HUDEP-2 (cell line): ENCODE measurements around the gene FRMD7.

Experiments
- DNase-seq, 76 experiments: peaks; one replicate each; lab custom pipeline; 2025; ENCODE audit not compliant: unreplicated experiment in 76 of 76; lab: John Stamatoyannopoulos, UW

The FRMD7 gene

DNA sequence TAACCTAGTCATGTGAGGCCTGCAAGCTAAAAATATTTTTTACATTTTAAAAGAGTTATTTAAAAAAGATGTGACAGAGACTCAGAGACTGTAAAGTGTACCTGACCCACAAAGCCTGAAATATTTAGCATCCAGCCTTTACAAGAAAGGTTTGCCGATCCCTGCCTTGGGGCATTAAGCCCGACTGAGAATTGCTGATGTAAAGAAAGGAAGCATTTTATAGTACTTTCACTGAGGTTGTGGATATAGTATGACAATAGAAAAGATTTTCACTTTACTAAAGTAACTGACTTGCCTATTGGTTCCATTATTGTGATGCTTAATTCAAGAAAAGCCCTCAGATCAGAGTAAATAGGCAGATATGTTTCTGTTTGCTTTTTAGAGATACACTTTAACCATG, 87.8 kb downstream of the FRMD7 start:
- DNase-seq, result no peak

DNA sequence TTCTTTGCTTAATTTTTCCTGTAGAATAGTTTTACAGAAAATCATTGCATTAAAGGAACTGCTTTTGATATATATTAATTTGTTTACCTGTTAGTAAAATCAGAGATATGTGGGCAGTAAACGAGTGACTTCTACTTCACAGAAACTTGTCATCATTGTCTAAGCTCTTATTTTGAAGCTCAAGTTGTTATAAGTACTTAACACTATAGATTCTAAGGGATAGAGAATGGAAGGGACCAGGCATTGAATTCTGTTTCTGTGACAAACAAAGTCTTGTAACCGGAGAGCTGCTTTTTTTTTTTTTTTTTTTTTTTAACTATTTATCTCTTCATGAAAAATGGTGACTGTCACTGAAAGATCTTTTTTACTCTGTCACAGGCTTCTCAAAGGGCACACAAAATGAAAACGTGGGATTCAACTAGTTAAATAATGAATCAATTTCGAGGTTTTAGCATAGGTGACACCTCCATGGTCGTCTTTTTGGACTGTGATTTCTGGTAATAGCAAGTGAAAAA, 90.3 kb downstream of the FRMD7 start:
- no peak for DNase-seq

DNA sequence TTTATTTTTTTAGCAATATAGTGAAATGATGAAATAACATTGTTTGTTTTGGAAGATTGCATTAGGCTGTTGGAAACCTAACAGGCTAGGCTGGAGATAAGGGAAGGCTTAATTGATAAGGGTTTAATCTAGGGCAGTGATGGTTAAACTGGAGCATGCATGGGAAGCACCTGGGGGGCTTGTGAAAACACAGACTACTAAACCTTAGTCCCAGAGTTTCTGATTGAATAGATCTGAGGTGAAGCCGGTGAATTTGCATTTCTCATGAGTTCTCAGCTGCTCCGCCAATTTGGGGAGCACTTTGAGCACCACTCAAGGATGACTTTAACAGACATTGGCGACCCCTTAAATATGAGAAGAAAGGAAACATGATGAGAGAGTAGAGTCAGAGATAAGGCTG, 93.2 kb downstream of the FRMD7 start:
- DNase-seq, result no peak

DNA sequence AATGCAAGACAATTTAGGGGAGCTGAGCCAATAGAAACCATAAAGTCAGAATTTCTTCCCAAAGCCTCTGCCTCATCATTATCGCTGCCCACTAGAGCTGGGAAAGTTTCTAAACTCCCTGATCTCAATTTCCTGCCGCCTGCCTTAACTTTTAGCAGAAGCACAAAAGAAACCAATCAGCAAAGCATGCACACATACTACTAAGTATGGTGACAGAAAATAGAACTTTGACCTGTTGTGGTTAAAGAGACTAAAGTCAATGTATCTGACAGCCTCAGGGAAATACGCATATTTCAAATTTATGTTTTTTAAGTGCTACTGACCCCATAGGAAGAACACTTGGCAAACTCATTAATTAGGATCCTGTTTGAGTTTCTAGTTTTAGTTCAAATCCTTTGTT, 94.7 kb downstream of the FRMD7 start:
- no peak for DNase-seq

DNA sequence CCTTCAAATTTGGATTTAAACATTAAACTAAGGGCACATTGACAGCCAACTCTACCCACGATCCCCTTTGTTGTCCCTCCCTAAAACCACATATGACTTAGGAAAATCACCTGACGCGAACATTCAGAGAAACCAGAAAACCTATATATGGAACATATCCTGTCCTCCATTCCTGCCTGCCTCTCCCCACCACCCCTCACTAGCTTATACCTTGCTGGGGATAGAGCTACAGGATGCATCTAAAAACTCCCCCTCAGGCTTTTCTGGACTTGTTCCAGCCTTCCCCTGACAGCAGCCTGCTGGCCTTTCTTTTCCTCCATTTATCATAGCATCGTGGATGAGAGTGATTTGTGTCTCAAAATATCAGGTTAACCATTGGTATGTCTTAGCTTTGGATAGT, 96.0 kb downstream of the FRMD7 start:
- no peak for DNase-seq

DNA sequence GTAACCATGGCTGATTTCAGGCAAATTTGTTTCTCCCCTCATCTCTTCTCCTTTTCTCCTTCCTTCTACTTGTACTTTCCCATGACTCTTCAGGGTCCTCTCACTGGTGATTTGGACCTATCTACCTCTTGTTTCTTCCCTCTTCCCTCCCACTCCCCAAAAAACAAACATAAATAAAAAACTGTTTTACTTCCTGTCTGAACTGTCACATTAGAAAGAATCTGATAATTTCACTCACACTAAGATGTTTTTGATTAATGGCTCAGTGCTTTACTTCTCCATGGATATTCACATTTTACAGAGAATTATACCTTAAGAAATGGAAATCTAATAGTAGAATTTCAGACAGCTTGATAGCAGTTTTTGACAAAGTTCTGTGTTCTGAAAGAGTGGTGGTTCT, 97.6 kb downstream of the FRMD7 start:
- DNase-seq, result no peak
